GM12875 (cell line): Measurements from ENCODE around the gene ACR.

Source experiments
- H3K4me3 ChIP-seq: one replicate; pipeline ENCODE4 v1.5.1; 2011; ENCODE audit warnings: low read depth, low read length, control low read depth
- TF ChIP-seq, protein P1 (sequence below): IDR thresholded peaks from 2 replicates; pipeline ENCODE4 v1.5.1; 2011; ENCODE audit warnings: low read depth, mild to moderate bottlenecking, control low read depth, inconsistent platforms, low read length, moderate library complexity, borderline replicate concordance; ENCODE audit not compliant: insufficient read depth

The ACR gene

DNA sequence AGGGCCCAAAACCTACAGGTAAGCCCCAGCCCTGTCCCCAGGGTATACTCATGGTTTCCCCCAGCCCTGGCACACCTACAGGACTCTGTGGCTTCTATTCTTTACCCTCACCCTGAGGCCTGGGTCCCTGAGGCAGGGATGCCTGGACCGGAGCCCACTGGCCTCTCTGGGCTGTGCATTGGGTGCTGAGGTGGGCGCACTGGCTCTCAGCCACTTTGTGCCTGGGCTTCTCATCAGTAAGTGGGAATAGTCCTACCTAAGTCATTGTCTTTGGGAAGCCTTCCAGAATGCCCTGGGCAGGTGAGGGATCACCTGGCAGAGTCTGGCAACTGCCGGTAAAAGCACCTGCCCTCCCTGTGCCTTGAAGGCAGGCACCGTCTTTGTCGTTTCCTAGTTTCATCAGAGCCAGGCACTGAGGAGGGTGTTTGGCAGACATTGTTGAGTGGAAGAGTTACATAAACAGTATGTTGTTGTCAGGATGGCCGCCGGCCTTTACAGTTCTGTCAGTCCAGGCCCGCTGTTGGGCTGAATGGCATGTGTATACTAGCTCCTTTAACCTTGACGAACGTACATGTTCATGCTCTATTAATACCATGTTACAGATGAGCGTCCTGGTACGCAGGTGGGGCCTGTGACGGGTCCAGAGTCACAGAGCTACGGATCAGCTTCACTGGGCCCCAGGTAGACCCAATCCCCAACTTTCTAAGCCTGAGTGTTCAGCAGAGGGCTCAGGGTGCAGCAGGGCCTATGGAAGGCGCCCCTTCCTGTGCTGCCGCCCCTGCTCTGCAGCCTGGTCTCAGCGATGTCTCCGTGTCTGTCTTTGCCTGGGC, 42.4 kb upstream of the ACR start:
- H3K4me3 ChIP-seq, result no peak overlapping the region

DNA sequence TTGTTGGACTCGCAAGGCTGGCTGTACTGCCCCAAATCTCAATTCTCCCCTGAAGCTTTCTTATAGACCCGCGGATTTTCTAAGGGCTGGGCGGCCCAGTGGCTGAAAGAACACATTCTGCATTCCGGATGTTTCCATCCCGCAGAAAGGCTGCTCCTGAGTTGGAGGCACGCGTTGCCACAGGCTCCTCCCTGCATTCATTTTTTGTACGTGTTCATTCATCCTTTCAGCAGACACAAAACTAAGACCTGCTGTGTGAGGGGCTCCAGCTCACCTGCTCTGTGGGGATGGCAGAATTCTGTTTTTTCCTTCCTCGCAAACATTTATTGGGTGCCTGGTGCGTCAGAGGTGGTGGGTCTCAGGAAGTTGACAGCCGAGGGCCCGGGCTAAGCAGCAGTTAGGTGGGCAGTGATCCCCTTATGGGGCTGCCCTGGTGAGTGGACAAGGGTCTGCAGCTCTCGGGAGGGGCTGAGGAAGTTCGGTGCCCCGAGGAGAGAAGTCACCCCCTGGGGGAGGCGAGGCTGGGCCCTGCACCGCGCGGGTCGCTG, 41.7 kb upstream of the ACR start:
- no peak overlapping the region for H3K4me3 ChIP-seq
- TF ChIP-seq, protein P1, sequence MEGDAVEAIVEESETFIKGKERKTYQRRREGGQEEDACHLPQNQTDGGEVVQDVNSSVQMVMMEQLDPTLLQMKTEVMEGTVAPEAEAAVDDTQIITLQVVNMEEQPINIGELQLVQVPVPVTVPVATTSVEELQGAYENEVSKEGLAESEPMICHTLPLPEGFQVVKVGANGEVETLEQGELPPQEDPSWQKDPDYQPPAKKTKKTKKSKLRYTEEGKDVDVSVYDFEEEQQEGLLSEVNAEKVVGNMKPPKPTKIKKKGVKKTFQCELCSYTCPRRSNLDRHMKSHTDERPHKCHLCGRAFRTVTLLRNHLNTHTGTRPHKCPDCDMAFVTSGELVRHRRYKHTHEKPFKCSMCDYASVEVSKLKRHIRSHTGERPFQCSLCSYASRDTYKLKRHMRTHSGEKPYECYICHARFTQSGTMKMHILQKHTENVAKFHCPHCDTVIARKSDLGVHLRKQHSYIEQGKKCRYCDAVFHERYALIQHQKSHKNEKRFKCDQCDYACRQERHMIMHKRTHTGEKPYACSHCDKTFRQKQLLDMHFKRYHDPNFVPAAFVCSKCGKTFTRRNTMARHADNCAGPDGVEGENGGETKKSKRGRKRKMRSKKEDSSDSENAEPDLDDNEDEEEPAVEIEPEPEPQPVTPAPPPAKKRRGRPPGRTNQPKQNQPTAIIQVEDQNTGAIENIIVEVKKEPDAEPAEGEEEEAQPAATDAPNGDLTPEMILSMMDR, result no peak

More for the DNA sequence above, 42.4 kb upstream of the ACR start:
- TF ChIP-seq, protein P1, result no peak

- TF ChIP-seq, protein P1, result no peak
- no peak overlapping the region for H3K4me3 ChIP-seq
These were observed 41.0 kb upstream of the ACR start for GRCh38 chr22:50696799-50697561.

- no peak overlapping the region for H3K4me3 ChIP-seq
These were observed 40.1 kb upstream of the ACR start for GRCh38 chr22:50697667-50698506.

DNA sequence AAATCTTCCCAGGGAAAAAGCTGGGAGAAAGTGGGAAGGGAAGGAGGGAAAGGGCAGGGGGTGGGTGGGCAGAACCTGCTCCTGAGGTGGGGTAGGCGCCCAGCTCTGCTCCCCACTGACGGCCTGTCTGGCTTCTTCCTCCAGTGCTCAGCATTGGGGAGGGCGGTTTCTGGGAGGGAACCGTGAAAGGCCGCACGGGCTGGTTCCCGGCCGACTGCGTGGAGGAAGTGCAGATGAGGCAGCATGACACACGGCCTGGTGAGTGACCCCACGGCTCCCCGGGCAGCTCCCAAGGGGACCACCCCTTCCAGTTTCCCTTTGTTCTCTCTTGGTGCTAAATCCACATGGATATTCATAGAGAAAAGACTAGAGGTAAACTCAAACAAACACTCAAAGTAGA, 39.5 kb upstream of the ACR start:
- TF ChIP-seq, protein P1, result no peak
- no peak overlapping the region for H3K4me3 ChIP-seq

More at GRCh38 chr22:50697667-50698506, 40.1 kb upstream of the ACR start:
- TF ChIP-seq, protein P1, result no peak

GRCh38 chr22:50699001-50699755, 38.8 kb upstream of the ACR start:
- no peak overlapping the region for H3K4me3 ChIP-seq
- TF ChIP-seq, protein P1, result no peak
